GM12873 (cell line): ENCODE data around the gene SHOC1.

Experiments
- TF ChIP-seq, protein P1 (sequence below): IDR thresholded peaks from 2 replicates; pipeline ENCODE4 v1.5.1; 2012; ENCODE audit warnings: low read depth, mild to moderate bottlenecking, moderate library complexity, low read length, control low read depth; ENCODE audit not compliant: insufficient read depth; ENCODE audit errors: missing control alignments

Gene SHOC1

GRCh38 chr9:111805262-111805661, 10.5 kb upstream of the SHOC1 start:
- TF ChIP-seq, protein P1, sequence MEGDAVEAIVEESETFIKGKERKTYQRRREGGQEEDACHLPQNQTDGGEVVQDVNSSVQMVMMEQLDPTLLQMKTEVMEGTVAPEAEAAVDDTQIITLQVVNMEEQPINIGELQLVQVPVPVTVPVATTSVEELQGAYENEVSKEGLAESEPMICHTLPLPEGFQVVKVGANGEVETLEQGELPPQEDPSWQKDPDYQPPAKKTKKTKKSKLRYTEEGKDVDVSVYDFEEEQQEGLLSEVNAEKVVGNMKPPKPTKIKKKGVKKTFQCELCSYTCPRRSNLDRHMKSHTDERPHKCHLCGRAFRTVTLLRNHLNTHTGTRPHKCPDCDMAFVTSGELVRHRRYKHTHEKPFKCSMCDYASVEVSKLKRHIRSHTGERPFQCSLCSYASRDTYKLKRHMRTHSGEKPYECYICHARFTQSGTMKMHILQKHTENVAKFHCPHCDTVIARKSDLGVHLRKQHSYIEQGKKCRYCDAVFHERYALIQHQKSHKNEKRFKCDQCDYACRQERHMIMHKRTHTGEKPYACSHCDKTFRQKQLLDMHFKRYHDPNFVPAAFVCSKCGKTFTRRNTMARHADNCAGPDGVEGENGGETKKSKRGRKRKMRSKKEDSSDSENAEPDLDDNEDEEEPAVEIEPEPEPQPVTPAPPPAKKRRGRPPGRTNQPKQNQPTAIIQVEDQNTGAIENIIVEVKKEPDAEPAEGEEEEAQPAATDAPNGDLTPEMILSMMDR = no peak

GRCh38 chr9:111804636-111805035, 9.9 kb upstream of the SHOC1 start:
- TF ChIP-seq, protein P1 = no peak

DNA sequence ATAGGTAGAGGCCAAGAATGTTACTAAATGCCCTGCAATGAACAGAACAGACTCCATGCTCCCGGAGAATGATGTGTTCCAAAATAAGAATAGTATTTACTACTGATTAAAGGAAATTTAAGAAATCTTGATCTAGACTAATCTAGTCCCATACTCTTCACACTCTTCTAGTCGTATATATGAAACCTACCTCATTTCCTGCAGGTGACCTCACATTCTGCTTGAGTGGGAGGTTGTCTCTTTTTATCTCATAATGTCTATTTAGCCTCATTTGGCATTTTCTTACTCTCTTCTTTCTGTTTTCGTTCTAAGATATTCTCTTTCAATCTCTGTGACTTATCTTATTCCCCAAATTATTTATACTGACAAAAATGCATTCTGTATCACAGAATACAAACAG, 9.2 kb upstream of the SHOC1 start:
- TF ChIP-seq, protein P1 = no peak

DNA sequence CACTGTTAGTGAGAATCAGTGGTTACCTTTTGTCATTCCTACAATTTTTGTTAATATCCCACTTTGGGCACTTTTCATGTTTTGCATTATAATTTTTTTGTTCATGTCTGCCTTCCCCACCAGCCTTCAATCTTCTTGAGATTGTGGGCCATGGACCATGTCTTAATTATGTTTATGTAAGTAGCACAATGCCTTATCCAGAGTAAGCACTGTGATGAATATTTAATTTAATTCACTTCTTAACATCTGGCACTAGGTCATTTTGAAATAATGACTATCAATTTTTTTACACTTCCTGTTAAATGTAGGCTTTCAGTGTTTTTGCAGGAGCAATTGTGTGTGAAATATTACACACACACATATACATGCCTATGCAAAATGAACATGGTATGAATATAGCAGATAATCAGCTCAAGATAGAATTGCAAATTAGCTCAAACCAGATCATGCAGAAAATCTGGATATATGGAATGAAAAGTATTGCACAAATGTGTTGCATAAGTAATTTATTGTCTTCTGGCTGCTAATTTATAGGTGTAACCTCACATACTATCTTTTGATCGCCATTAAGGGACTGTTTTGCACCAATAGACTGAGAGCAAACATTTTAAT, 5.3 kb upstream of the SHOC1 start:
- TF ChIP-seq, protein P1 = no peak

DNA sequence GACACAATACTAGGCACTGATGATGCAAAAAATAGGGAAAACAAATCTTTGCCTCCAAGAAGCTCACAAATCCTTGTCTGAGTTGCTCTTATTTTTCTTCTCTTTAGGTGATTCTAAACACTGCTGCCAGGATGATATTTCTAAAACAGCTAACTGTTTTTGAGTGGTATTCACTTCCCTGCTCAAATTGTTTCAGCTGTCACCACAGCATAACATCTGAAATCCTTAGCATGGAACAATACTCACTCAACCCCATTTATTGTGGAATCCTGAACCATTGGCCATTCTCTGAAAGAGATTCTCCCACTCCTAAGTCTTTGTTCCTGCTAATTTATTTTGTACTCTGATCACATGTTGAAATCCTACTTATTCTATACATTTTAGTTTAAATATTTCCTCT, 4.8 kb upstream of the SHOC1 start:
- TF ChIP-seq, protein P1 = no peak

GRCh38 chr9:111798786-111799185, 4.0 kb upstream of the SHOC1 start:
- TF ChIP-seq, protein P1 = no peak

DNA sequence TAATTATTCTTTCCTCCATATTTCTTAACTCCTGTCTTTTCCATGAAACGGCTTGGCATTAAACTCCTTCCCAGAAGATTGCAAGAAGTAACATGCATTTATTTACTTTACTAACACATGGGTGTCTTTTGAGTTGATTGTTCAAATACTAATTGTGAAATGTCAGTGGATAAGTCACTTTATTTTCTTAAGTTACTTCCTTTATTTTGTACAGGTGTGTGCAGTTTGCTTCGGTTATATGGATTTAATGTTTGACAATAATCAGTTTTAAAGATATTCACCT, 761 bp upstream of the SHOC1 start:
- TF ChIP-seq, protein P1 = no peak
